Activated CD4-positive, CD25-positive, alpha-beta regulatory T cell treated with anti-CD3 and anti-CD28 coated beads, Interleukin-2, amount 50 U/mL, for 72 hours (primary cell): ENCODE measurements around the gene LSS.
"Not testable (repeated sequence)": the region's sequence is repeated elsewhere in the genome, so short reads cannot be mapped to it uniquely, and the experiment has no call there.

Experiments used
- DNase-seq: peaks from one replicate; pipeline ENCODE4 v3.0.0; 2021

LSS gene

GRCh38 chr21:46184625-46185555 lies 43.7 kb downstream of the LSS start:
- DNase-seq = no peak

- DNase-seq = no peak
These were observed 44.5 kb downstream of the LSS start, which contains the start of gene SPATC1L for GRCh38 chr21:46183910-46184624. Gene SPATC1L (minus strand): TSS chr21:46184459. CDS start chr21:46182816, 1,643 bp downstream.

- DNase-seq = not testable (repeated sequence)
These were observed 45.2 kb downstream of the LSS start for GRCh38 chr21:46183337-46183909.

GRCh38 chr21:46182548-46183336 lies 45.8 kb downstream of the LSS start:
- no peak for DNase-seq

GRCh38 chr21:46181953-46182547 lies 46.5 kb downstream of the LSS start:
- no peak for DNase-seq

GRCh38 chr21:46181436-46181835 lies 47.1 kb downstream of the LSS start:
- DNase-seq = no peak

- DNase-seq = no peak
These were observed 47.7 kb downstream of the LSS start for GRCh38 chr21:46180778-46181391.

GRCh38 chr21:46180079-46180722 lies 48.4 kb downstream of the LSS start:
- no peak for DNase-seq

- no peak for DNase-seq
These were observed 48.9 kb downstream of the LSS start for GRCh38 chr21:46179708-46180078.

- no peak for DNase-seq
These were observed 49.6 kb downstream of the LSS start for GRCh38 chr21:46178961-46179360.

GRCh38 chr21:46176443-46177129 lies 52.0 kb downstream of the LSS start:
- not testable (repeated sequence) for DNase-seq

- no peak for DNase-seq
These were observed 55.0 kb downstream of the LSS start for GRCh38 chr21:46173573-46173972.

- DNase-seq = no peak
These were observed 55.6 kb downstream of the LSS start for GRCh38 chr21:46172863-46173528.

- no peak for DNase-seq
These were observed 56.3 kb downstream of the LSS start for GRCh38 chr21:46171996-46172862.

GRCh38 chr21:46171585-46171984 lies 57.0 kb downstream of the LSS start:
- DNase-seq = no peak

GRCh38 chr21:46170436-46171193 lies 58.0 kb downstream of the LSS start:
- DNase-seq = not testable (repeated sequence)

GRCh38 chr21:46168659-46169386 lies 59.8 kb downstream of the LSS start:
- DNase-seq = no peak

- DNase-seq = no peak
These were observed 60.3 kb downstream of the LSS start for GRCh38 chr21:46168238-46168637.
